ENCODE measurements around the gene MARCO.
"Not testable (repeated sequence)": the region's sequence is repeated elsewhere in the genome, so short reads cannot be mapped to it uniquely, and the experiment has no call there.

Gene MARCO

GRCh38 chr2:118992740-118993391 is 50.9 kb downstream of the MARCO start:
- in situ Hi-C loops (cut with HindIII; ENCODE audit: low pct_ligation_motif_present, low sequenced_read_pairs), result no loop called here
- Histone ChIP-seq H3K36me3 (replicated peaks) (no peaks in the 10 kb centered on the region), H3K27me3 (replicated peaks) (no peaks in the 10 kb centered on the region), H3K4me3 (ENCODE audit: low read depth, low read length) (no peak overlapping the region), H3K27ac (no peak overlapping the region)
- no peak for TF ChIP-seq CTCF (IDR thresholded peaks at IDR 0.05; ENCODE audit: low read depth, low read length, missing control alignments)
- DNase-seq, result no peak

GRCh38 chr2:118993392-118993752 is 51.4 kb downstream of the MARCO start:
- no peak for TF ChIP-seq CTCF (IDR thresholded peaks at IDR 0.05; ENCODE audit: low read depth, low read length, missing control alignments)
- in situ Hi-C loops (cut with HindIII; ENCODE audit: low pct_ligation_motif_present, low sequenced_read_pairs), result no loop called here

GRCh38 chr2:118994172-118994700 is 52.2 kb downstream of the MARCO start:
- no peak for DNase-seq
- TF ChIP-seq CTCF (IDR thresholded peaks at IDR 0.05; ENCODE audit: low read depth, low read length, missing control alignments), result no peak
- in situ Hi-C loops (cut with HindIII; ENCODE audit: low pct_ligation_motif_present, low sequenced_read_pairs), result no loop called here
- H3K36me3 ChIP-seq (replicated peaks), result no peaks in the 10 kb centered on the region
- no peak overlapping the region for H3K4me3 ChIP-seq (ENCODE audit: low read depth, low read length)
- no peaks in the 10 kb centered on the region for H3K27me3 ChIP-seq (replicated peaks)
- H3K27ac ChIP-seq, result no peak overlapping the region

More at GRCh38 chr2:118993392-118993752, 51.4 kb downstream of the MARCO start:
- no peak overlapping the region for H3K4me3 ChIP-seq (ENCODE audit: low read depth, low read length)
- H3K36me3 ChIP-seq (replicated peaks), result no peaks in the 10 kb centered on the region
- H3K27me3 ChIP-seq (replicated peaks), result no peaks in the 10 kb centered on the region
- H3K27ac ChIP-seq, result no peak overlapping the region
- DNase-seq, result no peak

- no peak overlapping the region for H3K4me3 ChIP-seq (ENCODE audit: low read depth, low read length)
These were observed 52.8 kb downstream of the MARCO start for GRCh38 chr2:118994778-118995177.

GRCh38 chr2:119003856-119004255 is 61.9 kb downstream of the MARCO start:
- H3K4me3 ChIP-seq (ENCODE audit: low read depth, low read length); H3K36me3 ChIP-seq (replicated peaks); DNase-seq; H3K27me3 ChIP-seq (replicated peaks); H3K27ac ChIP-seq; in situ Hi-C loops (cut with HindIII; ENCODE audit: low pct_ligation_motif_present, low sequenced_read_pairs): not testable (repeated sequence)

More at GRCh38 chr2:118994778-118995177, 52.8 kb downstream of the MARCO start:
- in situ Hi-C loops (cut with HindIII; ENCODE audit: low pct_ligation_motif_present, low sequenced_read_pairs), result no loop called here
- no peak for DNase-seq
- Histone ChIP-seq H3K27me3 (replicated peaks) (no peaks in the 10 kb centered on the region), H3K27ac (no peak overlapping the region), H3K36me3 (replicated peaks) (no peaks in the 10 kb centered on the region)
- no peak for TF ChIP-seq CTCF (IDR thresholded peaks at IDR 0.05; ENCODE audit: low read depth, low read length, missing control alignments)

GRCh38 chr2:119004602-119005001 is 62.6 kb downstream of the MARCO start:
- Histone ChIP-seq H3K27ac (no peak overlapping the region), H3K27me3 (replicated peaks) (no peaks in the 10 kb centered on the region), H3K4me3 (ENCODE audit: low read depth, low read length) (no peak overlapping the region), H3K36me3 (replicated peaks) (no peaks in the 10 kb centered on the region)
- DNase-seq, result no peak
- in situ Hi-C loops (cut with HindIII; ENCODE audit: low pct_ligation_motif_present, low sequenced_read_pairs), result no loop called here
- no peak for TF ChIP-seq CTCF (IDR thresholded peaks at IDR 0.05; ENCODE audit: low read depth, low read length, missing control alignments)

Data from brain microvascular endothelial cell (primary cell).